Measurements from ENCODE around the gene PLD3.

DNA sequence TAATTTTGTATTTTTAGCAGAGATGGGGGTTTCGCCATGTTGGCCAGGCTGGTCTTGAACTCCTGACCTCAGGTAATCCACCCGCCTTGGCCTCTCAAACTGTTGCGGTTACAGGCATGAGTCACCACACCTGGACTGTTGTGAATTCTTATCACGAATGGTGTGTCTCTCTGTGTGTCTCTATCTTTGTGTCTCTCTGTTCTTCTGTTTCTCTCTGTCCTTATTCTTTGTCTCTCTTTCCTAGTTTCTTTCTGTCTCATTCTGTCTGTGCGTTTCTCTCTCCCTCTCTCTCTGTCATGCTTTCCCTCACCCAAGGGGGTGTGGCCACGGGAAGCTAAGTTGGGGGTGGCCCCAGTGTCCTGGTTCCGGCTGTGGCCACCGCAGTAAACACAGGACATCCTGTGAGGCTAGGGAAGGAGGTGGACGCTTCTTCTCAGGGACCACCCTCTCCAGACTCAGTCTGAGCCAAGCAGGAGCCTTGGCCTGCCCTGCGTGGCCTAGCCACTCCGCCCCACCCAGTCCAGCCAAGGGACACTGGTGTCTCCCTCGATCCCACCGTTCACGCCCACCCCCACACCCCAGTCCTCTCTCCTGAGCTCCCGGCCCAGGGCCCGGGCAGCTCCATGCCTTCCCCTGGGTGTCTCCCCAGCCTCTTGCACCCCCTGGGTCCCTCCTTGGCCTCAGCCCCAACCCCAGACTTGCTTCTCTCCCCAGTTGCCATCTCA is 68.6 kb downstream of the PLD3 start:
- TF ChIP-seq POLR2A (IDR thresholded peaks at IDR 0.05), result peak in 1 of 3 donors; percentile 58
- no peak for TF ChIP-seq CTCF (IDR thresholded peaks at IDR 0.05 in 8 of 11, conservative IDR thresholded peaks at IDR 0.05 in 3 of 11)

Measured in spleen (tissue), 7 donors.